Naive B cell (primary cell): ENCODE measurements around the gene GNG8. TPM values are rescaled to one million over a fixed set of nuclear protein-coding genes. Genes with fewer than 3 reads are reported as not detected.

Source experiments
- polyA plus RNA-seq, 6 donors: library from polyadenylated mRNA; unstranded; fragments of 300-500 nt; fragmentation: Illumina TruSeq; gene quantifications; one replicate each; pipeline ENCODE4 v1.2.3, GENCODE V29; 2021; ENCODE audit warnings: low read depth in 6 of 6

Gene GNG8
- polyA plus RNA-seq, 6 donors from 2014 or later = 14.1 to 16.1 TPM; not detected in 4

Other genes starting within 250 kb of the GNG8 start
- gene CCDC8, start 222.6 kb downstream of the GNG8 start, polyA plus RNA-seq = not detected
- not detected for gene PNMA8C, start 207.3 kb downstream of the GNG8 start, polyA plus RNA-seq
- gene PNMA8A, start 164.6 kb downstream of the GNG8 start, polyA plus RNA-seq = not detected
- 1 to 10 TPM in 1 of 6 donors, under 1 TPM in 3, not detected in 2; 0.05 to 1.3 (median 0.12) TPM for gene PNMA8B, start 140.3 kb downstream of the GNG8 start, polyA plus RNA-seq
- 100 to 1,000 TPM; 106 to 118 (median 112) TPM for gene CALM3, start 34.9 kb downstream of the GNG8 start, polyA plus RNA-seq
- gene PTGIR, start 11.1 kb downstream of the GNG8 start, polyA plus RNA-seq = 1 to 10 TPM in 5 of 6 donors, not detected in 1; 1.3 to 4.5 (median 1.9) TPM
- under 1 TPM in 2 of 6 donors, not detected in 4; 0.11 to 0.30 TPM for gene DACT3, start 25.0 kb upstream of the GNG8 start, polyA plus RNA-seq
- 100 to 1,000 TPM in 1 of 6 donors, 10 to 100 TPM in 5; 66.7 to 156 (median 72.6) TPM for gene PRKD2, start 80.9 kb upstream of the GNG8 start, polyA plus RNA-seq
- gene FKRP, start 109.9 kb upstream of the GNG8 start, polyA plus RNA-seq = 10 to 100 TPM in 1 of 6 donors, 1 to 10 TPM in 5; 2.0 to 10.1 (median 6.0) TPM
- gene STRN4, start 110.2 kb upstream of the GNG8 start, polyA plus RNA-seq = 10 to 100 TPM in 5 of 6 donors, 1 to 10 TPM in 1; 6.0 to 38.0 (median 15.5) TPM
- gene SLC1A5, start 152.4 kb upstream of the GNG8 start, polyA plus RNA-seq = 10 to 100 TPM in 2 of 6 donors, 1 to 10 TPM in 4; 4.9 to 12.1 (median 7.9) TPM
- 10 to 100 TPM; 54.8 to 67.6 (median 56.7) TPM for gene AP2S1, start 214.6 kb upstream of the GNG8 start, polyA plus RNA-seq
- gene ARHGAP35, start 224.8 kb upstream of the GNG8 start, polyA plus RNA-seq = 1 to 10 TPM in 5 of 6 donors, not detected in 1; 1.6 to 5.9 (median 2.0) TPM